Activated naive CD4-positive, alpha-beta T cell treated with Interleukin-2 at 50 U/mL for 16 hours (primary cell): ENCODE measurements around the gene KISS1R.
"Not testable (repeated sequence)": the region's sequence is repeated elsewhere in the genome, so short reads cannot be mapped to it uniquely, and the experiment has no call there.

Source experiments
- DNase-seq: peaks from one replicate; pipeline ENCODE4 v3.0.0-alpha.2; 2020

KISS1R gene

DNA sequence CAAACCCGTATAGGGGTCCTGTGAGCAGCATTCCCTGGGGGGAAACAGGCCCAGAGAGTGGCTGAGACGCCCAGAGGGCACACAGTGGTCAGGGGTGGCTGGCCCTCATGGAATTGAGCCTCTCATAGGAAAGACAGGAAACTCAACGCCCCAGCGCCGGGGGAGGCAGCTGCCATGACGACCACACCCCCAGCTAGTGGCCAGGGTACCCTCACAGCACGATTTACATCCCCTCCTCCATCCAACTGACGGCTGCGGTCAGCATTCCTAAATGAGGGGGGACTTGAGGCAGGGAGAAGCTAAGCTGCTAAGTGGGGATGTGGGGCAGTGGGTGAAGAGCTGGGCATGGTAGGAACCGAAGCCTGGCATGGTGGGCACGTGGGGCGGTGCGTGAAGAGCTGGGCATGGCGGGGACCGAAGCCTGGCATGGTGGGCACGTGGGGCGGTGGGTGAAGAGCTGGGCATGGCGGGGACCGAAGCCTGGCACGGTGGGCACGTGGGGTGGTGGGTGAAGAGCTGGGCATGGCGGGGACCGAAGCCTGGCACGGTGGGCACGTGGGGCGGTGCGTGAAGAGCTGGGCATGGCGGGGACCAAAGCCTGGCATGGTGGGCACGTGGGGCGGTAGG, 34.1 kb upstream of the KISS1R start:
- no peak for DNase-seq

- no peak for DNase-seq
Observed at GRCh38 chr19:883661-884211, 33.4 kb upstream of the KISS1R start.

DNA sequence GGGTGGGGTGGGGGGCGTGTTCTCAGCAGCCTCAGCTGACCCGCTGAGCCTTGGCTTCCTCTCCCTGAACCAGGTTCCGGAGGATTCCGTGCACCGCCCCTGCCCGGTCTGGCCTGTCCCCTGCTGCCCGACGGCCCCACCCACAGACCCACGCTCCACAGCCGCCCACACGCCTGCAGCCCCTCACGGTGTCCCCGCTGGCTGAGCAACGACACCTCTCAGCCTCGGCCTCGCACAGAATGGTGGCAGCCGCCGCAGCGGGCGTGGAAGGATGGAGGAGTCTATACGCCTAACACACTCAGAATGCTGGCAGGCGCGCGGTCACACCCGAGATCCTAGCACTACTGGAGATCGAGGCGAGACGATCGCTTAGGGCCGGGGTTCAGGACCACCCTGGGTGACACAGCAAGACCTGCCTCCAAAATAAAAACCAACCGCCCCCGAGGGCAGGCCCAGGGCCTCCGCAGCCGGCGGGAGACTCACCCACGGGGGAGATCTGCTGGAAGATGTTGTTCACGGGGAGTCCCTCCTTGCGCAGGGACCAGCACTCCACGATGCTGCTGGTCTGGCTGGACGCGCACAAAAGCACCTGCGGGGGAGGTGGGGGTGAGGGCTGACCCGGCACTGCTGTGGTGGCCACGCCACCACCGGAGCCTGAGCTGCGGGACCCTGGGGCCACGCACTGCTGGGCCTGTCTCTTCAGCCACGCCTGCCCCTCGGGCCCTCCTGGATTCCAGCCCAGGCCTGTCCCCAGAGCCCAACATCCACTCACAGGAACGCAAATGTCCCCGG, 32.5 kb upstream of the KISS1R start:
- DNase-seq: no peak

DNA sequence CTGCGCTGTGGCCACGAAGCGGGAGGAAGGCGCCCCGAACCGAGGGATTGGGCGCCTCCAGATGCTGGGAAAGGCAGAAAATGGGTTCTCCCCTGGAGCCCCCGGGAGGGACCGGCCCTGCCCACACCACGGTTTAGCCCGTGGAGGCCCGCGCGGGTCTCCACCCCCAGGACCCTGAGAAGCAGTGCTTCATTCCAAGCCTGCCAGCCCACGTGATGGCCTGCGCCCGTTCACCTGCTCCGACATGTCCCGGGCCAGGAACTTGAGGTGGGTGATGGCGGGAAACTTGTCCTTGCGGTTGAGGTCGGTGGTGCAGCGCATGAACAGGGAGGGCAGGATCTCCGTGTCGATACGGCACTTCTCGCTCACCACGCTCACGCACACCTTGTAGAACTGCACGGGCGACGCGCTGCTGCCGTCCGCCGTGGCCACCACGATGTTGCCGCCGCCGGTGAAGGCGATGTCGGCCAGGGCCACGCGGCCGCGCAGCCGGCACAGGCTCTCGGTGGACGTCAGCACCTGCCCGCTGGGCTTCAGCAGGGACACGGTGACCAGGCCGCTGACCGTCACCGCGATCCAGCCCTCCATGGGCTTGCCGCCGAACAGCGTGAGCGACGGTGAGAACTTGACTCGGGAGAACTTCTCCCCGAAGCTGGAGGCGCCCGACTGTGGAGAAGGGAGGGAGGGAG, 31.5 kb upstream of the KISS1R start:
- DNase-seq: no peak

GRCh38 chr19:887072-887471, 30.1 kb upstream of the KISS1R start:
- no peak for DNase-seq

GRCh38 chr19:887599-887998, 29.5 kb upstream of the KISS1R start:
- no peak for DNase-seq

- peak; percentile 42 for DNase-seq
Observed at GRCh38 chr19:888581-889385, 28.4 kb upstream of the KISS1R start.

DNA sequence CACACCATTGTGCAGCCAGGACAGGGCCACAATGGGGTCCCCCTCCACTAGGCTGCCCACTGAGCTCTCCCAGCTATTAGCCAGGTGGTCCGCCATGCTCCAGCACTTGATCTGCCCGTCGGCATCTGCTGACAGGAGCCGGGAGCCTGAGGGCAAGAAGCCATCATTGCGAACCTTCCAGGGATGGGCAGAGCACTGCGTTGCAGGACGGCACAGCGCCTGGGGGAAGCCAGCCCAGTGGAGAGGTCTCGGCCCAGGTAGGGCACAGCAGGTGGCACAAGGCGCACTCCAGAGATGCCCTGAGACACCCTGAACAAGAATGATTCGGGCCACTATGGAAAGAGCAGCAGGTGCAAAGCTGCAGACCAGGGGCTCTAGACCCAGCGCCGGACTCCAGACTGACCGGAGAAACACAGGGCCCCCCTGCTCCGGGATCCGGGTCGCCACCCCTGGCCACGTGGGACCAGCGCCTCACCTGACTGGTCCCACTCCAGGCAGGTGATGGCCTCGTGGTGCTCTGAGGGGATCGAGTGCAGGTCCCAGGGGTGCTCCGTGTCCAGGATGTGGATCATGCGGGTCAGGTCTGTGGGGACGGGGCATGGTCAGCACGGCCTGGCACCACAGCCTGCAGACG, 27.4 kb upstream of the KISS1R start:
- DNase-seq: no peak

DNA sequence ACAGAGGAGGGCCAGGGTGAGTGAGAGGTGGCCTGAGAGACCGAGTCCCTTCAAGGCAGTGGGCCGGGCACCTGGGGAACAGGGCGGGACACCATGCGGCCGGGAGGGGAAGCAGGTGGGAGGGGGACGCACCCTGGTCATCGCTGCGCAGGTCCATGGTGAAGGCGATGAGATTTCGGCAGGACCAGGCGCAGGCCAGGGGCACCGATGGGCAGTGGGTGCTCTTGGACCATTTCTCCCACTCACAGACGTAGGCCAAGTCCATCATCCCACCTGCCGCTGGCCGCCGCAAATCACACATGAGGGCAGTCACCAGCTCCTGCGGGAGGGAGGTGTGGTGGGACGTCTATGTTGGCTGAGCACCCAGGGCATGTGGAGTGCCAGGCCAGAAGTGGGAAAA, 26.3 kb upstream of the KISS1R start:
- DNase-seq: no peak

DNA sequence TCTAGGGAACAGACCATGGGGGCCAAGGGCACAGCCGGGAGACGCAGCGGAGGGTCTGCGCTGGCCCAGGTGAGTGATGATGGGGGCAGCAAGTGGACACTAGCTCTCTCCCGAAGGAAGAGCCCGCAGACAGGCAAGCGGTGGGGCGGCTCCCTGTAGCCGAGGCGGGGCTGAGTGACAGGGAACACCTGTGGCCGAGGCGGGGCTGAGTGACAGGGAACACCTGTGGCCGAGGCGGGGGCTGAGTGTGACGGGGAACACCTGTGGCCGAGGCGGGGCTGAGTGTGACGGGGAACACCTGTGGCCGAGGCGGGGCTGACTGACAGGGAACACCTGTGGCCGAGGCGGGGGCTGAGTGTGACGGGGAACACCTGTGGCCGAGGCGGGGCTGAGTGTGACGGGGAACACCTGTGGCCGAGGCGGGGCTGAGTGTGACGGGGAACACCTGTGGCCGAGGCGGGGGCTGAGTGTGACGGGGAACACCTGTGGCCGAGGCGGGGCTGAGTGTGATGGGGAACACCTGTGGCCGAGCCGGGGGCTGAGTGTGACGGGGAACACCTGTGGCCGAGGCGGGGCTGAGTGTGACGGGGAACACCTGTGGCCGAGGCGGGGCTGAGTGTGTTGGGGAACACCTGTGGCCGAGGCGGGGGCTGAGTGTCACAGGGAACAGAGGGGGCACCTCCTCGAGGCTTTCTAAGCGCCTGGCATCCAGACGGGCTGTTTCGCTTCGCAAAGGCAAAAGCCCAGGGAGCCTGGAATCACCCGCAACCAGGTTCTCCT, 25.5 kb upstream of the KISS1R start:
- not testable (repeated sequence) for DNase-seq

GRCh38 chr19:892243-892893, 24.8 kb upstream of the KISS1R start:
- no peak for DNase-seq

DNA sequence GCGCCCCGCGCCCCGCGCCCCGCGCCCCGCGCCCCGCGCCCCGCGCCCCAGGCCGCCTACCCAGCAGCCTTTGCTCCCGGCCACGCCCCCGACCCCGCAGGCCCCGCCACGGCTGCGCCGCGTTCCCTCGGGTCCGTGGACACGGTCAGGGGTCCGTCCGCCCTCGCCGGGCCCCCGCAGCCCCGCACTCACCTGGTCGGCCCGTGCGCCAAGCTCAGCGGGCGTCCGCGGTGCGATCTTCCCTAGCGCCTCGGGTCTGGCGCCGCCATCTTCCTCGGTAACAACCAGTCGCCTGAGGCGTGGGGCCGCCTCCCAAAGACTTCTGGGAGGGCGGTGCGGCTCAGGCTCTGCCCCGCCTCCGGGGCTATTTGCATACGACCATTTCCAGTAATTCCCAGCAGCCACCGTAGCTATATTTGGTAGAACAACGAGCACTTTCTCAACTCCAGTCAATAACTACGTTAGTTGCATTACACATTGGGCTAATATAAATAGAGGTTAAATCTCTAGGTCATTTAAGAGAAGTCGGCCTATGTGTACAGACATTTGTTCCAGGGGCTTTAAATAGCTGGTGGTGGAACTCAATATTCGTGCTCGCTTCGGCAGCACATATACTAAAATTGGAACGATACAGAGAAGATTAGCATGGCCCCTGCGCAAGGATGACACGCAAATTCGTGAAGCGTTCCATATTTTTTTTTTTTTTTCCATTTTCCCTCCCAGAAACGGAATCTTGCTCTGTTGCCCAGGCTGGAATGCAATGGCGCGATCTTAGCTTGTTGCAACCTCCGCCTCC, 24.0 kb upstream of the KISS1R start, which contains the start of the genes MED16 and RNU6-9:
Gene MED16 (minus strand): TSS at position 294 of the 796 bp plus-strand sequence. CDS start 2,056 bp downstream, outside the sequence.
Gene RNU6-9 (plus strand): TSS at position 591 of the 796 bp plus-strand sequence.
- peak; percentile 89 for DNase-seq

DNA sequence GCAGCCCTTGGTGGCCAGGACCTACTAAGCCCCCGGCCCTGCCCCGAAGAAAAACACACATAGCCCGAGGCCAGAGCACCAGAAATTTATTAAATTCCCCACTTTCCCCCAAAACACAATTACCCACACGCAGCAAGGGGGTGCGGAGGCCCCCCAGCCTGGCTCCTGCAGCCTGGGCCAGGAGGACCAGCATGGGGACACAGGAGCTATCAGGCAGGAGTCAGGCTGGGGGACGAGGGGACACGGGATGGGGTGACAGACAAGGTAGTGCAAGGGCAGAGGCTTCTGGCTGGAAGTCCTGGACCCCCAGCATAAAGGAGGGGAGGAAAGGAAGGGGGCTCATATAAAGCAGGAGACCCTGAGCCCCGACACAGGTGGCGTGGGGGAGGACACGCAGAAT, 20.7 kb upstream of the KISS1R start:
- DNase-seq: no peak

DNA sequence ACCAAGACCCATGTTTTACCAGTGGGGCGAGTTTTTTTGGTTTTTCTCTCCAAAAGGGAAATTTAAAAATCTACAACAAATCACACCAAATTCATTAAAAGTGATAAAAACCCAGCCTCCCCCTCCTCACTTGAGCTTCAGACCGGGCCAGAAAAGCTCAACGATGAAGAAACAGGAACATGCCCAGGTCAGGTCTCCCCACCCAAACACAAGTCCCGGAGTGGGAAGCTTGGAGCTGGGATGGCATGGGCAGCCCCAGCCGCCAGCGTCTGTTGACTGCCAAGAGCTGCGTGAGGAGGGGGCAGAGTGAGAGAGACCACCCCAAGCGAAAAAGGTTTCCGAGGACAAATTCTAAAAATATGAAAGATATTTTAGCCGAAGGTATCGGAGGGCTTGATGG, 20.1 kb upstream of the KISS1R start:
- no peak for DNase-seq

DNA sequence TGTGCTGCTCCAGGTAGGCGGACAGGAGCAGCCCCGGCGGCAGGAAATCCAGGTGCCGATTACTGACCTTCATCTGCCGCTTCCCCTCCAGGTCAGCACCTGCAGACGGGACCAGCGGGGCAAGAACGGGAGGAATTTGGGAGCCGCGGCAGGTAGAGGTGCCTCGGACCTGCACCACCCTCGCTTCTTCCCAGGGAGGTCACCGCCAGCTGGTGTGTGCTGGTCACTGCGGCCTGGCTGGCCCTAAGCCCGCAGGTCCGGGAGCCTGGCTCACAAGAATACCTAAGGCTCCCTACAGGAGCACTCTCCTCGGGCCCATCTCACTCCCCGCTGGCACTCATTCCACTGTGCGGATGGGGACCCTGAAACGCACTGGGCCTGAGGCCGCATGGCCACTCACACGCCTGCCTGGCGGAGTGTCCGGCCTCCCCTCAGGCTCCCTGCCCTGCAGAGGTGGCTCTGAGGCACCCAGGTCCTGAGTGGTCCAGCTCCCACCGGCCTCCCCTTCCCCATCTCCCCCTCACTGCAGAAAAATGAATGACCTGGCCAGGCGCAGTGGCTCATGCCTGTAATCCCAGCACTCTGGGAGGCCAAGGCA, 19.6 kb upstream of the KISS1R start:
- no peak for DNase-seq

- no peak for DNase-seq
Observed at GRCh38 chr19:898663-899062, 18.5 kb upstream of the KISS1R start.

DNA sequence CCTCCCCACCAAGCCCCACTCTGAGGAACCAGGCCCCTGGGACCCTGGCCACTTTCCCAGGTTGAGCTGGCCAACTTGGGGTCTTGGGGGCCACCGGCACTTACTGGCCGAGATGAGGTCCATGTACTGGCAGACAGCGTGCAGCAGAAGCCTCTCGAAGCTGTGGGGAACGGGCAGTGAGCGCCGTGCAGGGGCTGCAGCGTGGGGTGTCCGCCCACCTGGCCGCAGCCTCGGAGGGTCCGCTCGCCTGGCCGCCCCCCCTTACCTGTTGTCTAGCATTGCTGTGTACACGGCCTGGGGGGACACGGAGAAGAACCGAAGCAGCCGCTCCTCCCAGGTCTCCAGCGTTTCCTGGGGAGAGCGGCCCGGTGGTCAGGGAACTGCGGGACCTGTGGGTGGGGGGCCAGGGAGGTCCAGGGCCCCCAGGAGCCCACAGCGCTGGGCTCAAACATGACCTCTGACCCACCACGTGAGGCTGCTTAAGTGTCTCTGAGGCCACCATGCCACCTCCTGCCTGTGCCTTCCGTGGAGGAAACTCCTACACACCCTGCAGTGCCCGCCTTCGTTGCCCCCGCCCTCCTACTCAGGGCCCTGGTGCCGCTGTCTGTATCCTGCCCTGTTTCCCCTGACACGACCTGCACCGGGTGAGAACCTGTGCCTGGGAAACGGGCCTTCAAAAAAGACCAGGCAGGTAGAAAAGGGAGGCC, 17.6 kb upstream of the KISS1R start:
- no peak for DNase-seq

DNA sequence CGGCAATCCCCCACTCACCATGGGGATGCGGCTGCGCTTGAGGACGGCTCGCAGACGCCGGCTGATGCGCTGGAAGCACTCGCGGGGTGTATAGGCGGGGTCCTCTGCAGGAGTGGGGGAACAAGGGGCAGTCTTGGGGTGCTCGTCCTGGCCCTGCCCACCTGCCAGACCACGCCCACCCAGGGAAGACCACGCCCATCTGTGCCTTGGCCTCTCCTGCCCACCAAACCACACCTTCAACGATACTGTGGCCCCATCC, 17.2 kb upstream of the KISS1R start:
- no peak for DNase-seq
